ENCODE measurements around the gene TASOR2.

- TF ChIP-seq, protein P1, sequence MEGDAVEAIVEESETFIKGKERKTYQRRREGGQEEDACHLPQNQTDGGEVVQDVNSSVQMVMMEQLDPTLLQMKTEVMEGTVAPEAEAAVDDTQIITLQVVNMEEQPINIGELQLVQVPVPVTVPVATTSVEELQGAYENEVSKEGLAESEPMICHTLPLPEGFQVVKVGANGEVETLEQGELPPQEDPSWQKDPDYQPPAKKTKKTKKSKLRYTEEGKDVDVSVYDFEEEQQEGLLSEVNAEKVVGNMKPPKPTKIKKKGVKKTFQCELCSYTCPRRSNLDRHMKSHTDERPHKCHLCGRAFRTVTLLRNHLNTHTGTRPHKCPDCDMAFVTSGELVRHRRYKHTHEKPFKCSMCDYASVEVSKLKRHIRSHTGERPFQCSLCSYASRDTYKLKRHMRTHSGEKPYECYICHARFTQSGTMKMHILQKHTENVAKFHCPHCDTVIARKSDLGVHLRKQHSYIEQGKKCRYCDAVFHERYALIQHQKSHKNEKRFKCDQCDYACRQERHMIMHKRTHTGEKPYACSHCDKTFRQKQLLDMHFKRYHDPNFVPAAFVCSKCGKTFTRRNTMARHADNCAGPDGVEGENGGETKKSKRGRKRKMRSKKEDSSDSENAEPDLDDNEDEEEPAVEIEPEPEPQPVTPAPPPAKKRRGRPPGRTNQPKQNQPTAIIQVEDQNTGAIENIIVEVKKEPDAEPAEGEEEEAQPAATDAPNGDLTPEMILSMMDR (IDR thresholded peaks at IDR 0.05; ENCODE audit: low read depth, low read length, poor library complexity, severe bottlenecking) = no peak
- TF ChIP-seq EZH2phosphoT487 (IDR thresholded peaks at IDR 0.05; ENCODE audit: borderline replicate concordance, low read length) = no peak
Measured at GRCh38 chr10:5658871-5659618, 25.6 kb upstream of the TASOR2 start.
